NCI-H187 (cell line): ENCODE results near the gene PTPN3.

ENCODE experiments used
- DNase-seq, 2 experiments: peaks; one replicate each; lab custom pipeline; 2025; lab: John Stamatoyannopoulos, UW

PTPN3 gene

GRCh38 chr9:109421026-109421970 is 76.8 kb downstream of the PTPN3 start:
- DNase-seq: peak in 1 of 2 experiments; percentile 1

DNA sequence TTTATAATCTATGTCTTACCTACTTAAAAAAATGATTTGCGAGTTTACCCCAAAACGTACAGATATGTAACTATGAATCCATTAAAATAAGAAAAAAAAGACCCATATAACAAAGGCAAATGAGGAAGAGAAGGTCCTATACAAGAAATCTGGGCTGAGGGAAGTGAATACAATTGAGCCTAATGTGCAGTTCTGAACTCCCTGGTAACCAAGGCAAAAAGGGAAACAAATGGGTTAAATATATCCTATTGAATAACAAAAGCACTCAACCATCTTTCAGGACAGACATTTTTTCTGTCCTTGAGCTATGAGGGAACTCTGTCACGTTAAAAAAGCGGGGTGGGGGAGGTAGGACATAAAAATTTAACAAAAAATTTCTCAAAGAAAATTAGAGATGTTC is 78.6 kb downstream of the PTPN3 start:
- DNase-seq: no peak

- DNase-seq: no peak
These were observed 79.3 kb downstream of the PTPN3 start for GRCh38 chr9:109418827-109419226.

DNA sequence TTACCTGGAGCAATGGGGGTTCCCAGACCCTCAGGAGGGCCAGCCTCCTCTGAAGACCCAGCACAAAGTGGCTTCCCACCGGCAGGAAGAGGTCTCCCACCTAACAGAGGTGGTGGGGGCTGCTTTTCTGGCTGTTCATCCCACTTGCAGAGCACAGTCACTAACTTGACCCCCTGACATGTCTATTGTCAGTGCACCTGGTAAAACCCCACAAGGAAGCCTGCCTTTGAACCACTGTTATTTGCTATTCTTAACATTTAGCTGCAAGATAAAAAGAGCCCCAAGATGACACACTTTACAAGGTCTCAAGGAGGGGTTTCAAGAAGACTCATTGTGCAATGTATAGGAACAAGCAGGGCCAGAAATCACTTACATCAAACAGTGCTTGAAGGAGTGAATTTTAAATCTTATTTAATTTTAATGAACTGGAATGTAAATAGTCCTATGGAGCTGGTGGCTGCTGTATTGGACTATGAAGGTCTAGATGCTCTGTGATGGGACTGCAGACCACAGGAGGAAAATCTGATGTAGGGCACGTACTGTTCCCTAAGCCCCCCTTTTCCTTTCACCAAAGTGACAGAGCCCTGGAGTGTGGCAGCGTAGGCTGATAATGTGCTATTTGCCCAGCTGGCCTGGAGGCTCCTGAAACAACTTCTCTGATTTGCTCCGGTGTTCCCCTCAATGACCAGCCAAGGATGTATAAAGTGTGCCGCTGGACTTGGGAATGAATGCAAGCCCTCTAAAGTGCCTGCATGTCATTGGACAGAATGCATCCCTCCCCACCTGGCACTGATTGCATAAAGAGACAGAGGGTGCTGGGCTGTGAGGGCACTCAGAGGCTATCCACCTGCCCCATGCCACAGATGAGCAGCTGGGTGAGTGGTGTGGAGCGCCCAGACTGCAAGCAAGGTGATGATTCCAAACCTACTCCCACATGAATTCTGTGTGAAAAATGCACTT is 80.2 kb downstream of the PTPN3 start:
- peak in 1 of 2 experiments; percentile 13 for DNase-seq

DNA sequence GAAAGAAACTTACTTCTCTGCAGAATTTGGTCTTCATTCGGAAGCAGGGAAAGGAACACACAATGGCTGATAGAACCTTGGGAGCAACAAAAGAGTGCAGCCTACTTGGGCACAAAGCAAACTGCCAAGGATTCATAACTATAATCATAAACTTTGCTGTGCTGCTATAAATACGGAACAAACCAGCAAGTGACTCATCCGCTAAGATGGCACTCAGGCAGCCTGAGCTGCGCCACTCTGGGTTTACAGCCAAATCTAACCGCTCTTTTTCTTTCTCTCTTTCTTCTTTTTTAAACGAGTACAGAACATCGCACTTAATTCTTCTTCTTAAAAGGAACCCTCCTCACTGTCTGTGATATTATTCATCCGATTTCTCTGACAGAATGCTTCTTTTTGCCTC is 81.1 kb downstream of the PTPN3 start:
- no peak for DNase-seq

DNA sequence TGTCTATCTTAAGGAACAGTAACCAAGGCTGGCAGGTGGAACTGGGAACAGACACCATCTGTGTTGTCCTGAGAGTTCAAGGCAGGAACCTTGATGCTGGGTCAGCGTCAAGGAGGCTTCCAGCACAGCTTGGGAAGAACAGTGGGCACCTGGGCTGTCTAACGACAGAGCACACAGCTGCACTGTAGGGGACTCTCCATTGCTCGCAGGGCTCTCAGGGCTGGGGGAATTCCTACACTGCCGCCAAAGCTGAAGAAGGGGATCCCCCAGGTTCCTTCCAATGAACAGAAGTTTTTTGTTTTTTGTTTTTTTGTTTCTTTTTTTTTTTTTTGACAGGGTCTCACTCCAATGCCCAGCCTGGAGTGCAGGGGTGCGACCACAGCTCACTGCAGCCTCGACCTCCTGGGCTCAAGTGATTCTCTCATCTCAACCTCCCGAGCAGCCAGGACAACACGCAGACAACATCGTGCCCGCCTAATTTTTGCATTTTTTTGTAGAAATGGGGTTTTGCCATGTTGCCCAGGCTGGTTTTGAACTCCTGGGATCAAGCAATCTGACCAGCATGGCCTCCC is 81.9 kb downstream of the PTPN3 start:
- no peak for DNase-seq

- no peak for DNase-seq
These were observed 83.9 kb downstream of the PTPN3 start for GRCh38 chr9:109414125-109414785.

- no peak for DNase-seq
These were observed 86.2 kb downstream of the PTPN3 start for GRCh38 chr9:109411798-109412352.

GRCh38 chr9:109411069-109411761 is 86.9 kb downstream of the PTPN3 start:
- DNase-seq: no peak

DNA sequence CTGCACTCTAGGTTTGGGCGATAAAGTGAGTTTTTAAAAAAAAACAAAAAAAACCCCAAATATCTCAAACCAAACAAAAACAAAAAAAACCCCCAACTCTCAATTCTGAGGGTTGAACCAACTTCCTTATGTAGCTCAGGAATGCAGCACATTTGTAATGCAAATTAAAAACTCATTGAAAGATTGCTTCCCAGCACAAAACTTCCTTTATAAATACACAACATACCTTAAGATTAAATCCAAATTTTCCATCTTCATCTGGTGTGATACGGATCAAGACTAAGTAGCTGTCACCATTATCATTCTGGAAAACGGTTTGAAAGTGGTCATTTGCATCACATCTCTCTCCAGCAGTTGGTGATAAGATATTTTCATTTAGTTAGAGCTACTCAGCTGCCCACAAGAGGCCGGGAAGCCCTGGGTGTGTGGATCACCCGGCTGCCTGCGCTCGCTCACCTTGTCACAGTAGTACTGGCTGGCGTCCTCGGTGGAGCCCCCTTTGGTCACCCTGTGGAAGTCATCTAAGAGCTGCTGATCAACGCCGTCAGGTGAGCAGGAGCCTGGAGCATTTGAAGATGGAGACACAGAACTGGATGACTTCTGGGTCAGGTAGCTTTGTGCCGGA is 88.2 kb downstream of the PTPN3 start:
- no peak for DNase-seq

GRCh38 chr9:109408759-109409462 is 89.2 kb downstream of the PTPN3 start:
- no peak for DNase-seq

DNA sequence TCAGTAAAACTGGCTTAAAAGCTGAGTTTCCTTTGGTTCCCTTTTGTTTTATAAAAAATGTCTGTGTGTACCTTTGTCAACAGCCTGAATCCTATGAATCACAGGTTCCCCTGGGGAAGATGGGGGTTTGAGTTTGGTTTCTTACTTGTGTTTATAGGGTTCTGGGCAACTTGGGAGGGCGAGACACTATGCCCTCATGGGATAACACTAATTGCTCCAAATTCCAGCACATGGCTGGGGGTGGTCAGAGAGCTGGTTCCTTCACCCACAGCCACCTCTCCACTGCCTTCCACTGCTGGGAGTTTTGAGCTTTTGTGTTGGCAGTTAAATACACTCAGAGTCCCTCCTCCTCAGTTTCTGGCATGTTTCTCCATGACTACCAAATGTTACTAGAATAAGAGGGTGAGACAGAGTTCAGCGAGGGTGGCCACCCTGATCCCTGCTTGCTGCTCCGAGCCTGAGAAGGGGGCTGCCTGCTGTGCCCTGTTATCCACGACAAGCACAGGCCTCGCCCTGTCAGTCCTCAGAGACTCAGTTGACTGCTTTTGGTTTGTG is 94.3 kb downstream of the PTPN3 start:
- DNase-seq: no peak

- no peak for DNase-seq
These were observed 95.0 kb downstream of the PTPN3 start for GRCh38 chr9:109403116-109403515.

GRCh38 chr9:109401990-109402318 is 96.2 kb downstream of the PTPN3 start:
- DNase-seq: no peak

DNA sequence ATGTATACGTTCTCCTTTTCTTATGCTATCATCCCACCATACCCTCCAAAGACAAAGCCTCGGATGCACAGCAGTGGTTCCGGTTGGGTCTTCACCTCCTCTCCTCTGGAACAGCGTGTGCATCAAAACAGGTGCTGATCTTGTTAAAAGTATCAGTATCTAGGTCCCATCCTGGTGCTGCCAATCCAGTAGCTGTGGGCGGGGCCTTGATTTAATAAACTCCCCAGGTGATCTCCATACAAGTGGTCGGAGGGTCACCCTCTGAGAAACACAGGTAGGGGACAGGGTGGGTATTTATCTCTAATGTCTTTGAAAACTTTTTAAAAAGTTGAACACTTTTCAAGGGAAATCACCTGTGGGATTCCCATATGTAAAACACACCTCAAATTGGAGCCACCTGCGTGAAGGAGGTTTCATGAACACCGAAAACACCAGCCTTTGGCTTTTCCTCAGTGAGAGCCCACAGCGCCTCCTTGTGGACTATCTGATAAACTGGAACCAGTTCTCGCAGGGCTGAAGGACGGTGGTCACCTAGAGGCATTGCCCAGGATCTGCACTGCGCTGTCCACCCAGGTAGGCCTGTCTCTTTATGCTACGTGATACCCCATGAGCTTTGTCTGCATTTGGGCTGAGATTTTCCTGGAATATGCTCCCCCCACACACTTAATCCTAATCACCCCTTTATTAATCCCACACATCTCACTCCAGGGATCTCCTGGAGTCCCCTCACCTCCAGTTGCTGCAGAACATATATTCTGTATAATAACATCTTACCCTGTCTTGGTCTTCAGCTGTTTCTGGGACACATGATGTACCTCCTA is 96.7 kb downstream of the PTPN3 start:
- peak in 1 of 2 experiments; percentile 3 for DNase-seq

DNA sequence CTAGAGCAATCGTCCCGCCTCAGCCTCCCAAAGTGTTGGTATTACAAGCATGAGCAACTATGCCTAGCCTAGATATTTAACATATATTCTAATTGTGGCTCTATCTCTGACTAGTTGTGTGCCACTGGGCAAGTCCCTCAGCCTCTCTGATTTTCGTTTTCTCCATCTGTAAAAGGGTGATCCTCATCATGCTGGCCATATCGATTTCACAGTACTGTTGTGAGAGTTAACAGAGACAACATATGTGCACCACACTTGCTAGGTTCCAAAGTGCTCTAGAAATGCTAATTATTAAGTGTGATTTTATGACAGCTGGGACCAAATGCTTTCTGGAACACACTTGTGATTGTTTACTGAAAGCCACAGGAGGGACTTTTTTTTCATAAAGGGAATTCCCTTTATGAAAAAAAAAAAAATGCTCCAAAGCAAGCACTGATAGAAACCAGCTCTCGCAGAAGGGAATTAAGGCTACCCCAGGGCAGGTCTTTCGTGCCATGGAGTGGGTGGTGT is 98.8 kb downstream of the PTPN3 start:
- DNase-seq: no peak

- no peak for DNase-seq
These were observed 106.9 kb downstream of the PTPN3 start for GRCh38 chr9:109391176-109391575.

GRCh38 chr9:109387856-109388255 is 110.3 kb downstream of the PTPN3 start:
- DNase-seq: no peak
